GM23248 (cell line): ENCODE data around the gene ZNF331.
"Not testable (repeated sequence)": the region's sequence is repeated elsewhere in the genome, so short reads cannot be mapped to it uniquely, and the experiment has no call there.

ENCODE experiments used
- EZH2 ChIP-seq: fragments of 200-600 bp; sonication (generic); IDR thresholded peaks from 2 replicates; pipeline ENCODE4 v1.6.1; 2018; ENCODE audit warnings: antibody characterized with exemption, mild to moderate bottlenecking; ENCODE audit not compliant: insufficient read depth, poor library complexity, severe bottlenecking
- EZH2phosphoT487 ChIP-seq: fragments of 200-600 bp; sonication (generic); IDR thresholded peaks from 2 replicates; pipeline ENCODE4 v1.6.1; 2018; ENCODE audit warnings: antibody characterized with exemption, moderate library complexity, mild to moderate bottlenecking, low read depth; ENCODE audit not compliant: insufficient read depth

DNA sequence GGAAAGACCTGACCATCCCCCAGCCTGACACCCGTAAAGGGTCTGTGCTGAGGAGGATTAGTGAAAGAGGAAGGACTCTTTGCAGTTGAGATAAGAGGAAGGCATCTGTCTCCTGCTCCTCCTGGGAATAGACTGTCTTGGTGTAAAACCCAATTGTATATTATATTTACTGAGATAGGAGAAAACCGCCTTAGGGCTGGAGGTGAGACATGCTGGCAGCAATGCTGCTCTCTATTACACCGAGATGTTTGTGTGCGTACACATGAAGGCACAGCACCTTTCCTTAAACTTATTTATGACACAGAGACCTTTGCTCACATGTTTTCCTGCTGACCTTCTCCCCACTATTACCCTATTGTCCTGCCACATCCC is 39.9 kb upstream of the ZNF331 start:
- not testable (repeated sequence) for TF ChIP-seq EZH2phosphoT487, EZH2
